Left colon (tissue), 2 donors: ENCODE measurements around the gene NRXN3. TPM values are rescaled to one million over a fixed set of nuclear protein-coding genes. Genes with fewer than 3 reads are reported as not detected.

ENCODE experiments used
- ATAC-seq: fragments of 200-7000 bp; cut with Tn5 transposase; one replicate; pipeline ENCODE4 v1.9.1; 2020; ENCODE audit warnings: mild to moderate bottlenecking, moderate library complexity
- DNase-seq, 2 donors: peaks; one replicate each; pipeline ENCODE4 v3.0.0-alpha.2; 2020
- intact Hi-C, 2 donors: fragments of 100-400 bp; cut with DNase I in 1 of 2; cut with micrococcal nuclease in 1 of 2; formaldehyde crosslinking; loops; one replicate each; pipeline versions ENCODE4 v1.11.2 to v1.14.0; 2022; cut with DNase I, micrococcal nuclease
- total RNA-seq, 2 donors: library from RNA; stranded (reverse); fragmentation: NEBNext Ultra II Directional; extraction: Animal tissue kit (Norgen Biotek cat#: 25700); gene quantifications; one replicate each; pipeline ENCODE4 v1.2.1, GENCODE V29; 2021
- donor health status: DM: no; HTN: no; CAD: no.
- donor health status: DM: yes; HTN: yes; CAD: no.

The NRXN3 gene
- total RNA-seq, 2 donors from 2014 or later: 1.8 to 5.6 TPM

GRCh38 chr14:79162833-79163232 is 992.7 kb downstream of the NRXN3 start:
- ATAC-seq: no peak
- DNase-seq: no peak
- intact Hi-C loops: no loop called here

GRCh38 chr14:79165471-79166090 is 995.4 kb downstream of the NRXN3 start:
- intact Hi-C loops: no loop called here
- ATAC-seq: no peak
- DNase-seq: no peak

- intact Hi-C loops: no loop called here
- DNase-seq (no peak), ATAC-seq (no peak)
These were observed 996.0 kb downstream of the NRXN3 start for GRCh38 chr14:79166171-79166570.

GRCh38 chr14:79167957-79168356 is 997.8 kb downstream of the NRXN3 start:
- intact Hi-C loops: no loop called here
- no peak for ATAC-seq
- DNase-seq: no peak

- intact Hi-C loops: no loop called here
- ATAC-seq (no peak), DNase-seq (no peak)
These were observed 1005.5 kb downstream of the NRXN3 start for GRCh38 chr14:79175671-79176070.

DNA sequence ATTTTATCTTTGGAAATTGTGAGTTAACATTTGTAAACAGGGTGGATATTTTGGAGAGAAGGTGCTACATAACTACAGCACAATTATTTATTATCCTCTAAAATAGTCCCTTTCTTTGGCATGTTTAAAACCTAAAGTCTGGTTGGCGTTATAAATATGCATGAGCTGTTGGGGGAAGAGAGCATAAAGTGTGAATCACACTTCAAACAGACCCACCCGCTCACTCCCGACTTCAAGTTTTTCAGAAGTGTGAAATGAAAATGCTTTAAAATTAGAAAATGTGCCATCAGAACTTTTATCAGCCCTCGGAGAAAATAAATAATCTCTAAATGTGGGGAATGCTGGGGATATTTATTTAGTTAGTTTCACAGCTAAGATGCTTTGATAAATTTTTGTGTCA is 1006.9 kb downstream of the NRXN3 start:
- ATAC-seq (no peak), DNase-seq (no peak)
- intact Hi-C loops: no loop called here

GRCh38 chr14:79178719-79179118 is 1008.5 kb downstream of the NRXN3 start:
- intact Hi-C loops: no loop called here
- ATAC-seq (no peak), DNase-seq (no peak)

DNA sequence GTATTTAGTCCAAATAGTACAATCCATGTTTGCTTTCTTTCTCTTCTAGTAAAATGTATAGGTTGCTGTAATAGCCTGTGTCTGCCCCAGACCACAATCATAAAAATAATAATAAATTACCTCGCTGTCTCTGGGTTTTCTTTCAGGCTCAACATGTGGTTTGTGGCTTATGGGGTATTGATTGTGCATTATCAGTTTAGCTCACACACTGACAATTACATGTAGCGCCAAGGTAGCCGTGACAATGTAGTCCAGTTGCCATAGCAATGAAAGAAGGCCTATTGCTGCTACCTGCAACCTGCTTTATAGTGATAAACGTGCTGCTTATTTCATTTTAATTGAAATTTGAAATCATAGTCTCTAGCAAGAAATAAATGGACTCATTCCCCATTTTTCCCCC is 1009.8 kb downstream of the NRXN3 start:
- no peak for DNase-seq
- intact Hi-C loops: no loop called here
- no peak for ATAC-seq

DNA sequence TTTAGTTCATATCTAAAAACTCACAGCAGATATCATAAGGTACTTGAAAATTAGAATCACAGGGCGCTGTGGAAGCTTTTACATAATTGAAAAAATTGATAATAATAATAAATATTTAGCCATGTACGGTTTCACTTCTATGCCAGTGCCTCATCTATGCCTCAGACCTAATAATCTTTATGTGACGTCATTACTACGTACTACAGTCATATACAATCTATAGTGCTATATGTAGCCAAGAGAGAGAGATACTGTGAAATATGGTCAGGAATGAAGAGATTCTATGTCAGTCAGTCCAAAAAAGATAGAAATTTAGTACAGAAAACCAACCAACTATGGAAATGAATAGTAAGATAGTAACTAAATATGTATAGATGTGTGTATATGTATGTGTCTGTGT is 1010.5 kb downstream of the NRXN3 start:
- intact Hi-C loops: no loop called here
- DNase-seq: no peak
- ATAC-seq: no peak

DNA sequence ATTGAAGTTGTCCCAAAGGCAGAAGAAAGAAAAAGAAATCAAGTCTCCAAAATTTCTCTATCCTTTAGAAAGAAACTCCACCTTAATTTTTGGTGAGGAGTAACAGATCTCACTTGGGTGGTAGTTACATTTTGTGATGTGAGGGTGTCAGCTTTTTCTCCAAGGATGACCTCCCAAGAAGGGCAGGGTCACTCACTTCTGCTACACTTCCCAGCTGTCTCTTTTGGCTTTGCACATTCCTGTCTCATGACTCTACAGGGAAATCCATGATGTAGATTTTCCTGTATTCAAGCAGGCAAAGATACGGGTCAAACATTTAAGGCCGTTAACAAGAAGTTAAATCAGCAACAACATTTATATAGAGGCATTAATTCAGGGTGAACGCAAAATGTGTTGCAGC is 1016.4 kb downstream of the NRXN3 start:
- ATAC-seq: no peak
- DNase-seq: no peak
- intact Hi-C loops: no loop called here

GRCh38 chr14:79193689-79194477 is 1023.7 kb downstream of the NRXN3 start:
- no peak for DNase-seq
- ATAC-seq: no peak
- intact Hi-C loops: no loop called here

GRCh38 chr14:79196216-79196615 is 1026.0 kb downstream of the NRXN3 start:
- intact Hi-C loops: no loop called here
- ATAC-seq (no peak), DNase-seq (no peak)

DNA sequence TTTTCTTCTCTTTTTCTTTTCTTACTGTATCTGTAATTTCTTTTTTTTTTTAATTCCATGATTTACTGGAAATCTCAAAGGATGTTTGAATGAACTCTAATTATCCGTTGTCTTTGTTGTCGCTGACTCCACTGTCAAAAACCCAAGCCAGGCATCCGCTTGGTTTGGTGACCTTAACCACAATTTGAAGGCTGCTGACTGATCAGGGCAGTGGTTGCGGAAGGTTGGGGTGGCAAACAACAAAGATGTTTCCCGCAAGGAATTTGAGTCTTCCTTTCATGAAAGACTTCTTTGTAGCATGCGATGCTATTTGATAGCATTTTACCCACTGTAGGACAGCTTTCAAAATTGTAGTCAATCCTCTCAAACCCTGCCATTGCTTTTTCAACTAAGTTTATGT is 1027.3 kb downstream of the NRXN3 start:
- intact Hi-C loops: no loop called here
- no peak for DNase-seq
- ATAC-seq: no peak

DNA sequence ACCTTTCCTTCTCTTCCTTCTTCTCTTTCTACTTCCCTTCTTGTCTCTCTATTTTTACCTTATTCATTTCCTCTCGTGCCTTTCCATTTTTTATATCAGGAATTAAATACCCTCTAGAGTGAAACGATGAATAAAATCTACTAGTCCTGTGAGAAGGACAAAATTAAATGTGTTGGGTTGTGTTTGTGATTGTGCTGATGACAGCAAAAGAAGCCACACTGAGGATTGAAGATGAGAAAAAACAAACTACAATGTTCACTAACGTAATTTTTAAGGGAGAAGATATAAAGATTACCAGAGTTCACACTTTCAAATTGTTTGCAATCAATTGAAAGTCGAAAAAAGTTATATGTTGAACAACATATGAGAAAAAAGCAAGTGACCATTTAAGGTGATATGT is 1029.0 kb downstream of the NRXN3 start:
- ATAC-seq (no peak), DNase-seq (no peak)
- intact Hi-C loops: no loop called here

- DNase-seq: no peak
These were observed 1031.5 kb downstream of the NRXN3 start for GRCh38 chr14:79201564-79202207.

GRCh38 chr14:79204591-79204990 is 1034.4 kb downstream of the NRXN3 start:
- intact Hi-C loops: no loop called here
- no peak for DNase-seq
- ATAC-seq: no peak

More at GRCh38 chr14:79201564-79202207, 1031.5 kb downstream of the NRXN3 start:
- intact Hi-C loops: no loop called here
- peak; percentile 88 for ATAC-seq

GRCh38 chr14:79209418-79209817 is 1039.2 kb downstream of the NRXN3 start:
- no peak for ATAC-seq
- no peak for DNase-seq
- intact Hi-C loops: no loop called here

GRCh38 chr14:79225815-79226214 is 1055.6 kb downstream of the NRXN3 start:
- intact Hi-C loops: no loop called here
- no peak for ATAC-seq
- no peak for DNase-seq

DNA sequence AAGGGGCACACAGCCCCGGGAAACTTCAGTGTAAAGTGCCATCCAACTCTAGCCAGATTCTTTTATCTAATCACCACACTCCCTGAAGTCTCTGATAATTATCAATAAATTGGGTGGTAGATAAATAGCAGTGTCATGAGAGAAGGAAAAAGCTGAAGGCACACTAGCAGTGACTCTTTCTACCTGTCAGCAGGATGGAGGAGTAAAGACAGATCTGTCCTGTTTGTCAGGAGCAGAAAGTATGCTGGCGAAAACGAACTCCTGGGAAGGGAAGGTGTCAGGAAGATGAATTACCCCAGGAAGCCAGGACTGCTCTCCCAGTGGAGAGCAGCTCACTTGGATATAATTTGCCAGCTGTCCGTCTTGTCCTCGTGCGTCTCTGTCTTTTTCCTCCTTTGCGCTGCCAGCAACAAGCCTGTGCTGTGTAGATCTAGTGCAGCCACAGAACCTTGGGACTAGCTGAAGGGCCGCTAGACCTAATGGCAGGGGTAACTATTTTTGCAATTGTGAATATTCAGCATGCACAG is 1059.3 kb downstream of the NRXN3 start:
- intact Hi-C loops: no loop called here
- ATAC-seq: no peak
- DNase-seq: no peak

DNA sequence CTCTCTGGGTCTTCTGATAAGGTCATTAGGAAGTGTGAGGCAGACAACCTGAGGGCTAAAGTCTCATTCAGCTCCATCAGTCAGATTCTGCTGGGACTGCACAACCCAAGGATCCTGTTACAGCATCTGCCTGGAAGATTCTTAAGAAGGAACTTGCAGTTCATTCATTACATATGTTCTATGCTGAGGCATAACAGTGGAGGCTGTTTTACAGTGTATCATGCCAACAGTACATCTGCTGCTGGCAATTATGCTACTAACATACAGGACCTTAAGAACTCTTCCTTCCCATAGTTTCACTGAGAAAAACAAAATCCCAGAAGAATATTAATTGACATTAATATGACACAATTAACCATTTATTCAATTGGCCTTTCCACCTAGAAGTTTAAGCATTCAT is 1072.5 kb downstream of the NRXN3 start:
- DNase-seq (no peak), ATAC-seq (no peak)
- intact Hi-C loops: no loop called here
